Thyroid gland (tissue), 4 donors: Measurements from ENCODE around the gene LPAR1.

ENCODE experiments used
- CTCF ChIP-seq, 6 experiments: fragments of 200-600 bp in 3 of 6; fragments of 450-650 bp in 3 of 6; sonication (generic) in 3 of 6; IDR thresholded peaks; one replicate each; pipeline ENCODE4 v1.5.1; 2016 to 2019; ENCODE audit warnings: antibody characterized with exemption in 6 of 6, mild to moderate bottlenecking in 2 of 6, inconsistent platforms in 1 of 6, moderate library complexity in 1 of 6
- POLR2A ChIP-seq, 2 donors: fragments of 450-650 bp; IDR thresholded peaks; one replicate each; pipeline ENCODE4 v1.6.1; 2017; ENCODE audit warnings: antibody characterized with exemption in 2 of 2, mild to moderate bottlenecking in 2 of 2, moderate library complexity in 1 of 2

DNA sequence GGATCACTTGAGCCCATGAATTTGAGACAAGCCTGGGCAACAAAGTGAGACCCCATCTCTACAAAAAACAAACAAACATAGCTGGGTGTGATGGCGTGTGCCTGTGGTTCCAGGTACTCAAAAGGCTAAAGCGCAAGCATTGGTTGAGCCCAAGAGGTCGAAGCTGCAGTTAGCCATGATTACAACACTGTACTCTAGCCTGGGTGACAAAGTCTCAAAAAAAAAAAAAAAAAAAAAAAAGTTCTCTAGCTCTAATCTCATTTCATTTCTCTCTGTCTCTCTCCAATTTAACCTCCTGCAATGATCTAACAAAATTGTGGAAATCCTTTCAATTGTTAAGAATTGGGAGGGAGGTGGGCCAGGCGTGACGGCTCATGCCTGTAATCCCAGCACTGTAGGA, 33.3 kb downstream of the LPAR1 start:
- TF ChIP-seq CTCF (IDR thresholded peaks at IDR 0.05) (no peak), POLR2A (IDR thresholded peaks at IDR 0.05) (no peak)
